HCT116 (cell line): ENCODE results near the gene TENM3. TPM values are rescaled to one million over a fixed set of nuclear protein-coding genes. Genes with fewer than 3 reads are reported as not detected.

Experiments
- ATAC-seq: fragments of 200-7000 bp; cut with Tn5 transposase; 2 replicates; pipeline ENCODE4 v1.9.1; 2020; ENCODE audit warnings: mild to moderate bottlenecking, moderate library complexity
- BruUV-seq: library from RNA; stranded (reverse); fragments of 400-500 nt; replicated peaks from 2 replicates; lab custom pipeline; 2021; lab: Mats Ljungman, UMichigan
- CTCF ChIA-PET: fragments of 300-600 bp; sonication (Branson Sonifier 250); formaldehyde crosslinking; loops from one replicate; lab custom pipeline; 2021; ENCODE audit warnings: antibody characterized with exemption; lab: Charles Lee
- POLR2A ChIA-PET: fragments of 300-600, 350-600 bp; sonication (Branson Sonifier 250); formaldehyde crosslinking; loops from one replicate; lab custom pipeline; 2021; ENCODE audit warnings: antibody characterized with exemption; lab: Charles Lee
- RAD21 ChIA-PET, 2 experiments: fragments of 300-600 bp; sonication (Branson Sonifier 250); formaldehyde crosslinking; loops; one replicate each; lab custom pipeline; 2023; ENCODE audit warnings: low total read pairs in 2 of 2; ENCODE audit not compliant: uncharacterized antibody in 2 of 2, unreplicated experiment in 2 of 2, low non-redundant PET in 1 of 2; lab: Charles Lee
- DNase-seq: peaks from one replicate; pipeline ENCODE4 v3.0.0-alpha.2; 2010; ENCODE audit warnings: low read depth, low spot score
- H2AFZ ChIP-seq: fragments of 200-600 bp; shearing (Covaris generic), sonication (generic); 2 replicates; pipeline ENCODE4 v1.6.1; 2017; ENCODE audit warnings: low read depth, mixed run types, mixed read lengths, antibody characterized with exemption, low read length; ENCODE audit not compliant: poor library complexity, severe bottlenecking
- H3K27ac ChIP-seq: 2 replicates; pipeline ENCODE4 v1.5.1; 2012; ENCODE audit warnings: low read depth, low read length
- H3K27me3 ChIP-seq: fragments of 200-600 bp; sonication (generic); 2 replicates; pipeline ENCODE4 v1.6.1; 2016; ENCODE audit warnings: mixed run types, low read length, mixed read lengths; ENCODE audit not compliant: insufficient read depth
- H3K36me3 ChIP-seq, 2 experiments: fragments of 200-500 bp in 1 of 2; fragments of 200-600 bp in 1 of 2; sonication (Bioruptor generic) in 1 of 2; sonication (generic) in 1 of 2; 2 replicates each; pipeline versions ENCODE4 v1.5.1 to v1.6.1; 2014 to 2016; ENCODE audit warnings: low read length in 2 of 2, inconsistent platforms in 1 of 2, mixed read lengths in 1 of 2, mixed run types in 1 of 2; ENCODE audit not compliant: insufficient read depth in 2 of 2, control insufficient read depth in 1 of 2
- H3K4me1 ChIP-seq, 2 experiments: fragments of 200-600 bp in 1 of 2; sonication (generic) in 1 of 2; 2 replicates each; pipeline versions ENCODE4 v1.5.1 to v1.6.1; 2012 to 2017; ENCODE audit warnings: low read length in 2 of 2, inconsistent platforms in 1 of 2, mild to moderate bottlenecking in 1 of 2, mixed read lengths in 1 of 2, mixed run types in 1 of 2, moderate library complexity in 1 of 2; ENCODE audit not compliant: insufficient read depth in 2 of 2, control insufficient read depth in 1 of 2
- H3K4me2 ChIP-seq: fragments of 200-600 bp; sonication (generic); 2 replicates; pipeline ENCODE4 v1.6.1; 2017; ENCODE audit warnings: mixed run types, low read length, mixed read lengths
- H3K4me3 ChIP-seq, 2 experiments: fragments of 200-600 bp in 1 of 2; sonication (generic) in 1 of 2; replicated peaks in 1 of 2; 2 replicates each; pipeline ENCODE4 v1.5.1; 2011 to 2016; ENCODE audit warnings: low read length in 2 of 2, control low read depth in 1 of 2, low read depth in 1 of 2, mild to moderate bottlenecking in 1 of 2, mixed read lengths in 1 of 2, mixed run types in 1 of 2
- H3K79me2 ChIP-seq: fragments of 200-600 bp; sonication (generic); 2 replicates; pipeline ENCODE4 v1.6.1; 2017; ENCODE audit warnings: mild to moderate bottlenecking, mixed run types, low read length, moderate library complexity, mixed read lengths; ENCODE audit not compliant: insufficient read depth
- H3K9ac ChIP-seq: fragments of 200-600 bp; sonication (generic); 2 replicates; pipeline ENCODE4 v1.6.1; 2016; ENCODE audit warnings: low read length, mixed read lengths
- H3K9me2 ChIP-seq: fragments of 200-600 bp; sonication (generic), shearing (Covaris generic); 2 replicates; pipeline ENCODE4 v1.6.1; 2017; ENCODE audit warnings: mixed run types, mild to moderate bottlenecking, moderate library complexity; ENCODE audit not compliant: insufficient read depth
- H3K9me3 ChIP-seq, 2 experiments: fragments of 200-500 bp in 1 of 2; fragments of 200-600 bp in 1 of 2; sonication (Bioruptor generic) in 1 of 2; sonication (generic) in 1 of 2; 2 replicates each; pipeline ENCODE4 v1.6.1; 2014 to 2017; ENCODE audit warnings: low read length in 2 of 2, mixed read lengths in 2 of 2, inconsistent platforms in 1 of 2, low read depth in 1 of 2, mild to moderate bottlenecking in 1 of 2, mixed run types in 1 of 2, moderate library complexity in 1 of 2; ENCODE audit not compliant: control insufficient read depth in 1 of 2, insufficient read depth in 1 of 2
- H4K20me1 ChIP-seq: fragments of 200-600 bp; sonication (generic), shearing (Covaris generic); 2 replicates; pipeline ENCODE4 v1.6.1; 2017; ENCODE audit warnings: mixed run types, mild to moderate bottlenecking, moderate library complexity; ENCODE audit not compliant: insufficient read depth
- ATF3 ChIP-seq: IDR thresholded peaks from 2 replicates; pipeline ENCODE4 v1.6.1; 2012
- CBX3 ChIP-seq: IDR thresholded peaks from 2 replicates; pipeline ENCODE4 v1.6.1; 2012; ENCODE audit warnings: low read depth
- CEBPB ChIP-seq: IDR thresholded peaks from 2 replicates; pipeline ENCODE4 v1.6.1; 2012; ENCODE audit warnings: low read depth
- CTCF ChIP-seq, 3 experiments: fragments of 200-600 bp in 1 of 3; sonication (generic) in 1 of 3; IDR thresholded peaks in 2 of 3; conservative IDR thresholded peaks in 1 of 3; 2 replicates each; pipeline ENCODE4 v1.5.1; 2012 to 2017; ENCODE audit warnings: low read depth in 2 of 3, low read length in 2 of 3, antibody characterized with exemption in 1 of 3, borderline replicate concordance in 1 of 3, control low read depth in 1 of 3, mild to moderate bottlenecking in 1 of 3, mixed read lengths in 1 of 3, mixed run types in 1 of 3, moderate library complexity in 1 of 3; ENCODE audit not compliant: insufficient read depth in 1 of 3
- EGR1 ChIP-seq: IDR thresholded peaks from 2 replicates; pipeline ENCODE4 v1.6.1; 2012; ENCODE audit warnings: low read depth
- ELF1 ChIP-seq: IDR thresholded peaks from 2 replicates; pipeline ENCODE4 v1.6.1; 2012; ENCODE audit warnings: low read depth, borderline replicate concordance
- EZH2 ChIP-seq: fragments of 200-600 bp; sonication (generic); IDR thresholded peaks from 2 replicates; pipeline ENCODE4 v1.6.1; 2017; ENCODE audit warnings: antibody characterized with exemption, mixed run types
- EZH2phosphoT487 ChIP-seq: fragments of 200-600 bp; IDR thresholded peaks from 2 replicates; pipeline ENCODE4 v1.6.1; 2018; ENCODE audit warnings: antibody characterized with exemption, borderline replicate concordance
- JUND ChIP-seq: IDR thresholded peaks from 2 replicates; pipeline ENCODE4 v1.6.1; 2012
- MAX ChIP-seq: IDR thresholded peaks from 2 replicates; pipeline ENCODE4 v1.6.1; 2012
- POLR2A ChIP-seq: IDR thresholded peaks from 2 replicates; pipeline ENCODE4 v1.7.0; 2011; ENCODE audit warnings: borderline replicate concordance; ENCODE audit not compliant: insufficient read depth, insufficient read length; ENCODE audit errors: extremely low read depth
- RAD21 ChIP-seq: IDR thresholded peaks from 2 replicates; pipeline ENCODE4 v1.6.1; 2012; ENCODE audit warnings: low read depth, mild to moderate bottlenecking
- SIN3A ChIP-seq: IDR thresholded peaks from 2 replicates; pipeline ENCODE4 v1.6.1; 2012; ENCODE audit warnings: low read depth
- SP1 ChIP-seq: IDR thresholded peaks from 2 replicates; pipeline ENCODE4 v1.6.1; 2012; ENCODE audit warnings: low read depth
- SRF ChIP-seq: IDR thresholded peaks from 2 replicates; pipeline ENCODE4 v1.6.1; 2012; ENCODE audit warnings: low read depth
- TCF7L2 ChIP-seq: IDR thresholded peaks from 2 replicates; pipeline ENCODE4 v1.7.0; 2011; ENCODE audit warnings: borderline replicate concordance, inconsistent platforms; ENCODE audit not compliant: insufficient read depth, insufficient read length; ENCODE audit errors: extremely low read depth
- YY1 ChIP-seq: IDR thresholded peaks from 2 replicates; pipeline ENCODE4 v1.6.1; 2011; ENCODE audit warnings: low read length, low read depth, moderate library complexity, mild to moderate bottlenecking; ENCODE audit not compliant: insufficient replicate concordance; ENCODE audit errors: extremely low read depth
- ZBTB33 ChIP-seq: IDR thresholded peaks from 2 replicates; pipeline ENCODE4 v1.6.1; 2011; ENCODE audit warnings: mild to moderate bottlenecking, low read length, moderate library complexity; ENCODE audit not compliant: insufficient replicate concordance; ENCODE audit errors: extremely low read depth
- ZFX ChIP-seq: fragments of 450-650 bp; IDR thresholded peaks from 2 replicates; pipeline ENCODE4 v1.6.1; 2017
- ZNF274 ChIP-seq: fragments of 200-500 bp; sonication (Bioruptor generic); IDR thresholded peaks from 2 replicates; pipeline ENCODE4 v1.6.1; 2014; ENCODE audit warnings: mild to moderate bottlenecking, low read depth, low read length, inconsistent platforms
- intact Hi-C: fragments of 100-400 bp; cut with micrococcal nuclease; formaldehyde crosslinking; loops from 2 replicates; pipeline ENCODE4 v1.10.0; 2022
- total RNA-seq: library from RNA; stranded (reverse); gene quantifications from one replicate; pipeline ENCODE4 v1.2.1, GENCODE V29; 2021; ENCODE audit not compliant: unreplicated experiment

Gene TENM3
- total RNA-seq, 1 experiment from 2014 or later = 0.54 TPM

- no peak overlapping the region for H2AFZ ChIP-seq
- no peak overlapping the region for H3K9ac ChIP-seq
- intact Hi-C loops = no loop called here
- CTCF ChIA-PET = no interaction called here
- no peaks in the 10 kb centered on the region for H4K20me1 ChIP-seq
- H3K36me3 ChIP-seq = no peaks in the 10 kb centered on the region
- TF ChIP-seq POLR2A = no peak
- no peak for TF ChIP-seq ZFX
- peak; percentile 52; the same call in 1 of the 2 replicates for TF ChIP-seq EGR1
- no peak for TF ChIP-seq MAX
- TF ChIP-seq EZH2 = no peak
- no peak for TF ChIP-seq EZH2phosphoT487
- TF ChIP-seq ELF1 = no peak
- TF ChIP-seq ZBTB33 = no peak
- no peak for TF ChIP-seq CBX3
- peak; percentile 83 for TF ChIP-seq TCF7L2
- no peak for TF ChIP-seq RAD21
- no peak for TF ChIP-seq CTCF (IDR thresholded peaks at IDR 0.05 in 2 of 3, conservative IDR thresholded peaks at IDR 0.05 in 1 of 3; ENCODE audit: borderline replicate concordance in 1 of 3, insufficient read depth in 1 of 3, low read depth in 2 of 3, low read length in 2 of 3)
- no peak for TF ChIP-seq ZNF274
- TF ChIP-seq JUND = no peak
- TF ChIP-seq SRF = no peak
- no peak for TF ChIP-seq ATF3
- no peak for TF ChIP-seq YY1
- TF ChIP-seq SP1 = peak; percentile 32
- no peak for TF ChIP-seq CEBPB
- no peak for TF ChIP-seq SIN3A
- peaks cover 60% of the 10 kb centered on the region for H3K27me3 ChIP-seq
- no peaks in the 10 kb centered on the region for H3K9me2 ChIP-seq
- no peaks in the 10 kb centered on the region for H3K9me3 ChIP-seq
- POLR2A ChIA-PET = no interaction called here
- no peak overlapping the region for H3K27ac ChIP-seq
- peak; percentile 100 for ATAC-seq
- peak overlapping the region; percentile 63 for H3K4me2 ChIP-seq
- DNase-seq = peak; percentile 59
- peaks cover 0 to 5% of the 10 kb centered on the region in 2 experiments; a peak in 1 of 4 replicates for H3K4me1 ChIP-seq
- H3K4me3 ChIP-seq = peak overlapping the region in 1 of 2 experiments; percentile 43; a peak in 2 of 4 replicates
- RAD21 ChIA-PET = no interaction called here
- H3K79me2 ChIP-seq = no peaks in the 10 kb centered on the region
- no TSS peak for BruUV-seq
These were observed 205.3 kb downstream of the TENM3 start for GRCh38 chr4:182448281-182449151.
